Nephron (organoid): ENCODE results near the gene PSMB11.

ENCODE experiments used
- H3K27ac Mint-ChIP-seq, 3 experiments: 2 replicates each; pipeline ENCODE4 v1.8.0; 2020; ENCODE audit warnings: mixed read lengths in 3 of 3, mild to moderate bottlenecking in 2 of 3, moderate library complexity in 1 of 3
- H3K27me3 Mint-ChIP-seq: 2 replicates; pipeline ENCODE4 v1.8.0; 2021; ENCODE audit warnings: low read depth, mild to moderate bottlenecking, moderate library complexity, mixed read lengths
- H3K36me3 Mint-ChIP-seq: 2 replicates; pipeline ENCODE4 v1.8.0; 2020; ENCODE audit warnings: low read depth, mixed read lengths
- H3K4me1 Mint-ChIP-seq: 2 replicates; pipeline ENCODE4 v1.8.0; 2020; ENCODE audit warnings: mixed read lengths
- H3K4me3 Mint-ChIP-seq, 3 experiments: 2 replicates each; pipeline ENCODE4 v1.8.0; 2020; ENCODE audit warnings: mild to moderate bottlenecking in 3 of 3, mixed read lengths in 3 of 3, moderate library complexity in 2 of 3
- H3K9me3 Mint-ChIP-seq: 2 replicates; pipeline ENCODE4 v1.8.0; 2020; ENCODE audit warnings: mixed read lengths
- CTCF ChIP-seq, 3 experiments: fragments of 200-600 bp; sonication (generic); IDR thresholded peaks; one replicate each; pipeline ENCODE4 v1.5.0; 2021; ENCODE audit warnings: antibody characterized with exemption in 3 of 3; ENCODE audit not compliant: unreplicated experiment in 3 of 3

PSMB11 gene

GRCh38 chr14:23021434-23021833 is 20.6 kb upstream of the PSMB11 start:
- Mint-ChIP-seq H3K9me3 (no peaks in the 10 kb centered on the region), H3K4me1 (peaks cover 49% of the 10 kb centered on the region), H3K4me3 (peak overlapping the region in 1 of 3 experiments; percentile 30), H3K27me3 (no peaks in the 10 kb centered on the region), H3K36me3 (peaks cover 16% of the 10 kb centered on the region), H3K27ac (peak overlapping the region; percentile 6 to 38 (median 25))
- no peak for TF ChIP-seq CTCF (IDR thresholded peaks at IDR 0.05; ENCODE audit: unreplicated experiment in 3 of 3)

GRCh38 chr14:23021889-23022442 is 20.0 kb upstream of the PSMB11 start:
- Mint-ChIP-seq H3K9me3 (no peaks in the 10 kb centered on the region), H3K27me3 (no peaks in the 10 kb centered on the region), H3K27ac (peak overlapping the region; percentile 4 to 38 (median 6)), H3K36me3 (peaks cover 16% of the 10 kb centered on the region), H3K4me3 (no peak overlapping the region), H3K4me1 (peaks cover 49% of the 10 kb centered on the region)
- TF ChIP-seq CTCF (IDR thresholded peaks at IDR 0.05; ENCODE audit: unreplicated experiment in 3 of 3): no peak

GRCh38 chr14:23023022-23023794 is 18.8 kb upstream of the PSMB11 start:
- H3K27me3 Mint-ChIP-seq: no peaks in the 10 kb centered on the region
- TF ChIP-seq CTCF (IDR thresholded peaks at IDR 0.05; ENCODE audit: unreplicated experiment in 3 of 3): no peak
- H3K9me3 Mint-ChIP-seq: no peaks in the 10 kb centered on the region
- H3K4me1 Mint-ChIP-seq: peaks cover 49% of the 10 kb centered on the region
- H3K27ac Mint-ChIP-seq: peak overlapping the region; percentile 1 to 80 (median 64)
- peaks cover 24% of the 10 kb centered on the region for H3K36me3 Mint-ChIP-seq
- H3K4me3 Mint-ChIP-seq: peak overlapping the region in 2 of 3 experiments; percentile 10 to 22

GRCh38 chr14:23023795-23024152 is 18.2 kb upstream of the PSMB11 start:
- peaks cover 49% of the 10 kb centered on the region for H3K4me1 Mint-ChIP-seq
- H3K27ac Mint-ChIP-seq: peak overlapping the region; percentile 1 to 80 (median 64)
- TF ChIP-seq CTCF (IDR thresholded peaks at IDR 0.05; ENCODE audit: unreplicated experiment in 3 of 3): no peak
- peaks cover 27% of the 10 kb centered on the region for H3K36me3 Mint-ChIP-seq
- H3K4me3 Mint-ChIP-seq: no peak overlapping the region
- H3K9me3 Mint-ChIP-seq: no peaks in the 10 kb centered on the region
- no peaks in the 10 kb centered on the region for H3K27me3 Mint-ChIP-seq

- H3K27ac Mint-ChIP-seq: peak overlapping the region; percentile 13 to 86 (median 38)
Observed at GRCh38 chr14:23024612-23025075, 17.4 kb upstream of the PSMB11 start.

More at GRCh38 chr14:23024612-23025075, 17.4 kb upstream of the PSMB11 start:
- no peaks in the 10 kb centered on the region for H3K27me3 Mint-ChIP-seq
- no peak for TF ChIP-seq CTCF (IDR thresholded peaks at IDR 0.05; ENCODE audit: unreplicated experiment in 3 of 3)
- no peaks in the 10 kb centered on the region for H3K9me3 Mint-ChIP-seq
- peaks cover 35% of the 10 kb centered on the region for H3K36me3 Mint-ChIP-seq
- H3K4me1 Mint-ChIP-seq: peaks cover 49% of the 10 kb centered on the region
- H3K4me3 Mint-ChIP-seq: no peak overlapping the region
